ENCODE data around the gene CRTC1. TPM values are rescaled to one million over a fixed set of nuclear protein-coding genes. Genes with fewer than 3 reads are reported as not detected.

CRTC1 gene
- total and polyA plus RNA-seq, 10 donors: 3.1 to 15.7 (median 8.2) TPM

GRCh38 chr19:18749362-18750231 lies 66.1 kb downstream of the CRTC1 start:
- no peak for DNase-seq
- no peak overlapping the region for H3K4me3 ChIP-seq
- H3K27me3 ChIP-seq (replicated peaks in 1 of 7): no peaks in the 10 kb centered on the region
- H3K9me3 ChIP-seq: no peaks in the 10 kb centered on the region
- intact Hi-C loops (cut with DNase I; ENCODE audit: low total_unique reads): no loop called here
- WGBS, 5 donors: 89 to 95% (median 94%) methylated on average over 22 to 23 of the region's 23 CpGs
- TF ChIP-seq POLR2AphosphoS5 (IDR thresholded peaks at IDR 0.05) (no peak), POLR2A (IDR thresholded peaks at IDR 0.05) (no peak), CTCF (IDR thresholded peaks at IDR 0.05 in 8 of 11, conservative IDR thresholded peaks at IDR 0.05 in 3 of 11) (no peak)
- H3K4me1 ChIP-seq: no peaks in the 10 kb centered on the region
- peaks cover 0 to 64% (median 11%) of the 10 kb centered on the region in 6 donors for H3K36me3 ChIP-seq
- no peak overlapping the region for H3K27ac ChIP-seq

- no peak for TF ChIP-seq POLR2A (IDR thresholded peaks at IDR 0.05)
- TF ChIP-seq CTCF (IDR thresholded peaks at IDR 0.05 in 8 of 11, conservative IDR thresholded peaks at IDR 0.05 in 3 of 11): no peak
- no peak for TF ChIP-seq POLR2AphosphoS5 (IDR thresholded peaks at IDR 0.05)
These were observed 67.0 kb downstream of the CRTC1 start for GRCh38 chr19:18750295-18750970.

GRCh38 chr19:18751571-18751970 lies 68.1 kb downstream of the CRTC1 start:
- no peaks in the 10 kb centered on the region for H3K27me3 ChIP-seq (replicated peaks in 1 of 7)
- H3K27ac ChIP-seq: no peak overlapping the region
- no peak overlapping the region for H3K4me3 ChIP-seq
- DNase-seq: no peak
- intact Hi-C loops (cut with DNase I; ENCODE audit: low total_unique reads): no loop called here
- 93 to 97% (median 96%) methylated on average over 10 of the region's 10 CpGs for WGBS, 5 donors
- peaks cover 0 to 77% (median 13%) of the 10 kb centered on the region in 6 donors for H3K36me3 ChIP-seq
- H3K4me1 ChIP-seq: no peaks in the 10 kb centered on the region
- no peaks in the 10 kb centered on the region for H3K9me3 ChIP-seq
- TF ChIP-seq CTCF (IDR thresholded peaks at IDR 0.05 in 8 of 11, conservative IDR thresholded peaks at IDR 0.05 in 3 of 11) (no peak), POLR2AphosphoS5 (IDR thresholded peaks at IDR 0.05) (no peak), POLR2A (IDR thresholded peaks at IDR 0.05) (no peak)

More at GRCh38 chr19:18750295-18750970, 67.0 kb downstream of the CRTC1 start:
- Histone ChIP-seq H3K27ac (no peak overlapping the region), H3K27me3 (replicated peaks in 1 of 7) (no peaks in the 10 kb centered on the region), H3K36me3 (peaks cover 0 to 66% (median 11%) of the 10 kb centered on the region in 6 donors), H3K4me1 (no peaks in the 10 kb centered on the region), H3K9me3 (no peaks in the 10 kb centered on the region), H3K4me3 (no peak overlapping the region)
- 92 to 95% (median 95%) methylated on average over 19 of the region's 19 CpGs for WGBS, 5 donors
- intact Hi-C loops (cut with DNase I; ENCODE audit: low total_unique reads): no loop called here
- no peak for DNase-seq

- no peak for DNase-seq
- Histone ChIP-seq H3K4me3 (no peak overlapping the region), H3K27me3 (replicated peaks in 1 of 7) (no peaks in the 10 kb centered on the region), H3K36me3 (peaks cover 0 to 80% (median 13%) of the 10 kb centered on the region in 6 donors), H3K27ac (no peak overlapping the region), H3K9me3 (no peaks in the 10 kb centered on the region), H3K4me1 (no peaks in the 10 kb centered on the region)
- intact Hi-C loops (cut with DNase I; ENCODE audit: low total_unique reads): no loop called here
- WGBS, 5 donors: 88 to 93% (median 91%) methylated on average over 4 of the region's 4 CpGs
- TF ChIP-seq POLR2A (IDR thresholded peaks at IDR 0.05) (no peak), CTCF (IDR thresholded peaks at IDR 0.05 in 8 of 11, conservative IDR thresholded peaks at IDR 0.05 in 3 of 11) (no peak), POLR2AphosphoS5 (IDR thresholded peaks at IDR 0.05) (no peak)
These were observed 71.0 kb downstream of the CRTC1 start for GRCh38 chr19:18754501-18754900.
